Kidney (tissue), 14 donors: ENCODE measurements around the gene SMARCAL1. TPM values are rescaled to one million over a fixed set of nuclear protein-coding genes. Genes with fewer than 3 reads are reported as not detected.

Experiments
- DNase-seq, 5 donors: peaks; one replicate each; pipeline ENCODE4 v3.0.0-alpha.2; 2013 to 2020
- FAIRE-seq: peaks from 2 replicates; lab custom pipeline; 2012; peaks lifted over from hg19 to GRCh38; lab: Jason Lieb, UNC
- H3K27ac ChIP-seq, 2 donors: one replicate each; pipeline ENCODE4 v1.7.0; 2013; ENCODE audit warnings: low read depth in 2 of 2, low read length in 2 of 2, inconsistent platforms in 1 of 2
- H3K27me3 ChIP-seq: one replicate; pipeline ENCODE4 v1.7.1; 2013; ENCODE audit warnings: low read length, inconsistent platforms; ENCODE audit not compliant: control insufficient read depth, insufficient read depth
- H3K36me3 ChIP-seq, 3 donors: one replicate each; pipeline versions ENCODE4 v1.7.0 to v1.7.1; 2013; ENCODE audit warnings: low read length in 3 of 3, control low read depth in 1 of 3, inconsistent platforms in 1 of 3; ENCODE audit not compliant: insufficient read depth in 3 of 3, control insufficient read depth in 2 of 3
- H3K4me1 ChIP-seq, 3 donors: one replicate each; pipeline versions ENCODE4 v1.7.0 to v1.7.1; 2013; ENCODE audit warnings: low read length in 3 of 3, inconsistent platforms in 1 of 3, low read depth in 1 of 3; ENCODE audit not compliant: control insufficient read depth in 2 of 3, insufficient read depth in 2 of 3
- H3K4me3 ChIP-seq, 3 donors: one replicate each; pipeline versions ENCODE4 v1.7.0 to v1.8.1; 2013; ENCODE audit warnings: low read length in 3 of 3, control low read depth in 1 of 3, inconsistent platforms in 1 of 3
- H3K9ac ChIP-seq, 3 donors: one replicate each; pipeline versions ENCODE4 v1.7.0 to v1.7.1; 2013; ENCODE audit warnings: low read length in 3 of 3, control low read depth in 1 of 3, inconsistent platforms in 1 of 3
- H3K9me3 ChIP-seq, 3 donors: one replicate each; pipeline versions ENCODE4 v1.7.0 to v1.7.1; 2013; ENCODE audit warnings: low read length in 3 of 3, control low read depth in 1 of 3, inconsistent platforms in 1 of 3; ENCODE audit not compliant: control insufficient read depth in 2 of 3, insufficient read depth in 1 of 3
- CTCF ChIP-seq: IDR thresholded peaks from 3 replicates; pipeline ENCODE4 v1.5.1; 2012; ENCODE audit warnings: mild to moderate bottlenecking, moderate library complexity, borderline replicate concordance; ENCODE audit not compliant: insufficient read depth; ENCODE audit errors: extremely low read depth
- intact Hi-C: fragments of 100-400 bp; cut with DNase I; formaldehyde crosslinking; loops from one replicate; pipeline ENCODE4 v1.11.1; 2022
- polyA plus RNA-seq: library from polyadenylated mRNA; stranded (reverse); fragments of 350-450 nt; fragmentation: Illumina TruSeq; extraction: RNeasy Lipid Tissue Mini Kit (QIAGEN cat#74804); gene quantifications from one replicate; pipeline ENCODE4 v1.2.3, GENCODE V29; 2014; ENCODE audit warnings: low read depth, low replicate concordance; ENCODE audit not compliant: insufficient read depth
- total RNA-seq: library from RNA; stranded (reverse); fragmentation: NEBNext Ultra II Directional; extraction: Animal tissue kit (Norgen Biotek cat#: 25700); gene quantifications from one replicate; pipeline ENCODE4 v1.2.1, GENCODE V29; 2021
- donor health status: control.
- donor health status: control.
- donor health status: control.
- donor health status: control.
- donor health status: control.
- donor health status: DM: yes; HTN: yes; CAD: no.
- donor health status: Normal renal cell carcinoma (clear cell type).

The SMARCAL1 gene
- total and polyA plus RNA-seq, 2 donors from 2014 or later: 9.7 to 17.3 TPM

- H3K9ac ChIP-seq: no peak overlapping the region
- no peaks in the 10 kb centered on the region for H3K9me3 ChIP-seq
- intact Hi-C loops: no loop called here
- no peak for TF ChIP-seq CTCF
- H3K27me3 ChIP-seq: no peaks in the 10 kb centered on the region
- no peak overlapping the region for H3K27ac ChIP-seq
- FAIRE-seq: no peak
- peaks cover 3 to 17% (median 7%) of the 10 kb centered on the region in 3 donors for H3K36me3 ChIP-seq
- H3K4me3 ChIP-seq: no peak overlapping the region
- no peak for DNase-seq
- H3K4me1 ChIP-seq: no peaks in the 10 kb centered on the region
Observed at GRCh38 chr2:216416571-216417307, 4.5 kb downstream of the SMARCAL1 start.

- Histone ChIP-seq H3K4me1 (no peaks in the 10 kb centered on the region), H3K27ac (no peak overlapping the region), H3K36me3 (peaks cover 18 to 37% (median 18%) of the 10 kb centered on the region in 3 donors), H3K9me3 (no peaks in the 10 kb centered on the region), H3K9ac (no peak overlapping the region), H3K27me3 (no peaks in the 10 kb centered on the region), H3K4me3 (no peak overlapping the region)
- DNase-seq (no peak), FAIRE-seq (no peak)
- intact Hi-C loops: no loop called here
- TF ChIP-seq CTCF: no peak
Observed at GRCh38 chr2:216418981-216419380, 6.7 kb downstream of the SMARCAL1 start.

DNA sequence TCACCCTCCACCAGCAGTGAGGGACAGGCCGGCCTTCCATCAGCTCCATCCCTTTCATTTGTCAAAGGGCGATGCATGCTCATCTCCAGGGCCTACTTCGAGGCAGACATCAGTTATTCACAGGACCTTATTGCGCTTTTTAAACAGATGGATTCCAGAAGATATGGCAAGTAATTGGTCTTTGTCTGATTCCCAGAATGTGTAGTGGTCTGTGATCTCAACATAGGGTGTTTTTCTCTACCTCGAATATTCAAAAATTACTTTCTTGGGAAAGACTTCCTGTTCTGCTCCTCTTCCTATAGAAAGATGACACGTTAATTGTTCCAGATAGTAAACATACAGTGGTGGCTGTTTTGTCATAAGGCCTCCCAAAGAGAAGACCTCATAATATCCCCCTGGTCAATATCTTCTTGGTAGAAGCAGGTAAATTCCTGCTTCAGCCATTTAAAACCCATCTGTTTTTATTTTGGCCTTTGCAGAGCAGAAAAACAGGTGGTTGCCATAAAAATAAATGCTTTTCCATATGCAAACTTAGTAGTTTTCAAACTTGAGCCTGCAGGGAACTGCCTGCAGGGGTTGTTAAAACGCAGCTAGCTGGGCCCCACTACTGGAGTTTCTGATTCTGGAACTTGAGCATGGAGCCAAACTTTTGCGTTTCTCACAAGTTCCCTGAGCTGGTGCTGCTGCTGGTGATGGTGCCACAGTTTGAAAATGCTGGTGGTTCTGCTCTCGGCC lies 8.2 kb downstream of the SMARCAL1 start:
- DNase-seq: no peak
- peaks cover 0 to under 1% (median 0%) of the 10 kb centered on the region in 3 donors for H3K9me3 ChIP-seq
- FAIRE-seq: no peak
- TF ChIP-seq CTCF: no peak
- peaks cover 25 to 45% (median 25%) of the 10 kb centered on the region in 3 donors for H3K36me3 ChIP-seq
- H3K4me1 ChIP-seq: no peaks in the 10 kb centered on the region
- no peak overlapping the region for H3K27ac ChIP-seq
- intact Hi-C loops: no loop called here
- no peaks in the 10 kb centered on the region for H3K27me3 ChIP-seq
- no peak overlapping the region for H3K9ac ChIP-seq
- no peak overlapping the region for H3K4me3 ChIP-seq
